ENCODE measurements around the gene LRRC14B. TPM values are rescaled to one million over a fixed set of nuclear protein-coding genes. Genes with fewer than 3 reads are reported as not detected.
"Not testable (repeated sequence)": the region's sequence is repeated elsewhere in the genome, so short reads cannot be mapped to it uniquely, and the experiment has no call there.

Gene LRRC14B
- total and polyA plus RNA-seq, 2 experiments from 2014 or later: not detected

GRCh38 chr5:163841-164240, 27.5 kb upstream of the LRRC14B start (continued):
- TF ChIP-seq CTCF (conservative IDR thresholded peaks at IDR 0.05; ENCODE audit: low read depth in 2 of 2) (no peak), EZH2phosphoT487 (IDR thresholded peaks at IDR 0.05; ENCODE audit: unreplicated experiment) (no peak), REST (IDR thresholded peaks at IDR 0.05; ENCODE audit: unreplicated experiment) (no peak)

GRCh38 chr5:164244-164643, 27.1 kb upstream of the LRRC14B start:
- H2AFZ ChIP-seq: no peak overlapping the region
- H3K36me3 ChIP-seq (ENCODE audit: insufficient read depth): no peaks in the 10 kb centered on the region
- no peak overlapping the region for H3K27ac ChIP-seq (ENCODE audit: low read depth)
- H4K20me1 ChIP-seq (replicated peaks; ENCODE audit: insufficient read depth): no peaks in the 10 kb centered on the region; the same call in 1 of the 2 replicates
- TF ChIP-seq STAT1 (IDR thresholded peaks at IDR 0.05; ENCODE audit: unreplicated experiment): no peak
- TF ChIP-seq ZNF114 (CRISPR knock-in tag; IDR thresholded peaks at IDR 0.05): no peak
- TF ChIP-seq POLR2AphosphoS5 (IDR thresholded peaks at IDR 0.05; ENCODE audit: low read depth): no peak
- TF ChIP-seq REST (IDR thresholded peaks at IDR 0.05; ENCODE audit: unreplicated experiment): no peak
- TF ChIP-seq, protein P1, sequence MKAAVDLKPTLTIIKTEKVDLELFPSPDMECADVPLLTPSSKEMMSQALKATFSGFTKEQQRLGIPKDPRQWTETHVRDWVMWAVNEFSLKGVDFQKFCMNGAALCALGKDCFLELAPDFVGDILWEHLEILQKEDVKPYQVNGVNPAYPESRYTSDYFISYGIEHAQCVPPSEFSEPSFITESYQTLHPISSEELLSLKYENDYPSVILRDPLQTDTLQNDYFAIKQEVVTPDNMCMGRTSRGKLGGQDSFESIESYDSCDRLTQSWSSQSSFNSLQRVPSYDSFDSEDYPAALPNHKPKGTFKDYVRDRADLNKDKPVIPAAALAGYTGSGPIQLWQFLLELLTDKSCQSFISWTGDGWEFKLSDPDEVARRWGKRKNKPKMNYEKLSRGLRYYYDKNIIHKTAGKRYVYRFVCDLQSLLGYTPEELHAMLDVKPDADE (IDR thresholded peaks at IDR 0.05): no peak
- TF ChIP-seq ZNF331 (CRISPR knock-in tag; IDR thresholded peaks at IDR 0.05; ENCODE audit: low read depth): no peak
- no peak for TF ChIP-seq JUNB (IDR thresholded peaks at IDR 0.05; ENCODE audit: unreplicated experiment)
- TF ChIP-seq EZH2phosphoT487 (IDR thresholded peaks at IDR 0.05; ENCODE audit: unreplicated experiment): no peak
- TF ChIP-seq EZH2 (IDR thresholded peaks at IDR 0.05; ENCODE audit: low read depth, unreplicated experiment): no peak
- no peak for TF ChIP-seq CTCF (conservative IDR thresholded peaks at IDR 0.05; ENCODE audit: low read depth in 2 of 2)
- Mint-ChIP-seq H3K36me3 (ENCODE audit: low read depth) (peaks cover 55% of the 10 kb centered on the region), H3K9me3 (peaks cover 19% of the 10 kb centered on the region), H3K27ac (no peak overlapping the region), H3K27me3 (ENCODE audit: insufficient read depth, low read depth, poor library complexity) (peaks cover 16% of the 10 kb centered on the region), H3K4me1 (peaks cover 9% of the 10 kb centered on the region), H3K4me3 (no peak overlapping the region)
- ATAC-seq (no peak), DNase-seq (ENCODE audit: low spot score) (no peak)
- no peak overlapping the region for H3K4me3 ChIP-seq
- no peaks in the 10 kb centered on the region for H3K9me2 ChIP-seq (ENCODE audit: insufficient read depth)
- H3K4me1 ChIP-seq (ENCODE audit: insufficient read depth): no peaks in the 10 kb centered on the region
- H3K4me2 ChIP-seq: no peak overlapping the region
- peaks cover 8% of the 10 kb centered on the region; the same call in 1 of the 2 replicates for H3F3A ChIP-seq (replicated peaks; ENCODE audit: low read depth)
- H3K27me3 ChIP-seq (ENCODE audit: insufficient read depth): no peaks in the 10 kb centered on the region
- H3K79me2 ChIP-seq (replicated peaks; ENCODE audit: insufficient read depth): no peaks in the 10 kb centered on the region

DNA sequence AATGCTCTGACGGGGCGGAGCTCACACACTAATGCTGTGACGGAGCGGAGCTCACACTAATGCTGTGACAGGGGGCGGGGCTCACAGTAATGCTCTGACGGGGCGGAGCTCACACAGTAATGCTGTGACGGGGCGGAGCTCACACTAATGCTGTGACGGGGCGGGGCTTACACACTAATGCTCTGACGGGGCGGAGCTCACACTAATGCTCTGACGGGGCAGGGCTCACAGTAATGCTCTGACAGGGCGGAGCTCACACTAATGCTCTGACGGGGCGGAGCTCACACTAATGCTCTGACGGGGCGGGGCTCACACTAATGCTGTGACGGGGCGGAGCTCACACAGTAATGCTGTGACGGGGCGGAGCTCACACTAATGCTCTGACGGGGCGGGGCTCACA, 26.5 kb upstream of the LRRC14B start:
- ATAC-seq; DNase-seq (ENCODE audit: low spot score); H3K4me3 ChIP-seq; H3K27ac ChIP-seq (ENCODE audit: low read depth); H3K27ac Mint-ChIP-seq; H3F3A ChIP-seq (replicated peaks; ENCODE audit: low read depth); H3K4me1 ChIP-seq (ENCODE audit: insufficient read depth); H3K79me2 ChIP-seq (replicated peaks; ENCODE audit: insufficient read depth); H2AFZ ChIP-seq; H3K36me3 ChIP-seq (ENCODE audit: insufficient read depth); H3K4me2 ChIP-seq; H3K4me1 Mint-ChIP-seq; H4K20me1 ChIP-seq (replicated peaks; ENCODE audit: insufficient read depth); H3K9me2 ChIP-seq (ENCODE audit: insufficient read depth); H3K4me3 Mint-ChIP-seq; H3K27me3 ChIP-seq (ENCODE audit: insufficient read depth): not testable (repeated sequence)
- Mint-ChIP-seq H3K36me3 (ENCODE audit: low read depth) (peaks cover 54% of the 10 kb centered on the region), H3K9me3 (peaks cover 19% of the 10 kb centered on the region), H3K27me3 (ENCODE audit: insufficient read depth, low read depth, poor library complexity) (peaks cover 11% of the 10 kb centered on the region)

Measured in GM23338 (cell line).